DND-41 (cell line): Measurements from ENCODE around the gene PPP1R13B.

Experiments used
- EZH2 ChIP-seq: IDR thresholded peaks from 3 replicates; pipeline ENCODE4 v1.6.1; 2012; ENCODE audit warnings: borderline replicate concordance, low read depth, mild to moderate bottlenecking, moderate library complexity, low read length, inconsistent platforms; ENCODE audit not compliant: severe bottlenecking
- TF ChIP-seq, protein P1 (sequence below): IDR thresholded peaks from 2 replicates; pipeline ENCODE4 v1.5.1; 2012; ENCODE audit warnings: borderline replicate concordance, low read length, moderate library complexity, mild to moderate bottlenecking; ENCODE audit not compliant: poor library complexity, severe bottlenecking; ENCODE audit errors: extremely low read depth

DNA sequence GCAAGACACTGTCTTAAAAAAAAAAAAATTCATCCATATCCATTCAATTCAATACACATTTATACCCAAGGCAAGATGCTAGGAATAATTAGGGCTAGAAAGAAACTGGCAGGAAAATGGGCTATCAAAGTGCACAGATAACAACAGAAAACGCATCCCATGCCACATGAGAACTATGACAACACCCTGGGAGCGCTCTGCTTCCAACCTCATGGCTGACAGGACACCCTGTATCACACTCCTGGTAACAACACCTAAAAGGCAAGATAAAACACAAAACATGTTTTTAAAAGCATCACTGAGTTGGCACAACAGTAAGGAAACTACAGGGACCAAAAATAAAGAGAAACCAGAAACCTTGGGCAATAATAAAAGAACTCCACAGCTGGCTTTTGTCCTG is 76.9 kb downstream of the PPP1R13B start:
- TF ChIP-seq, protein P1, sequence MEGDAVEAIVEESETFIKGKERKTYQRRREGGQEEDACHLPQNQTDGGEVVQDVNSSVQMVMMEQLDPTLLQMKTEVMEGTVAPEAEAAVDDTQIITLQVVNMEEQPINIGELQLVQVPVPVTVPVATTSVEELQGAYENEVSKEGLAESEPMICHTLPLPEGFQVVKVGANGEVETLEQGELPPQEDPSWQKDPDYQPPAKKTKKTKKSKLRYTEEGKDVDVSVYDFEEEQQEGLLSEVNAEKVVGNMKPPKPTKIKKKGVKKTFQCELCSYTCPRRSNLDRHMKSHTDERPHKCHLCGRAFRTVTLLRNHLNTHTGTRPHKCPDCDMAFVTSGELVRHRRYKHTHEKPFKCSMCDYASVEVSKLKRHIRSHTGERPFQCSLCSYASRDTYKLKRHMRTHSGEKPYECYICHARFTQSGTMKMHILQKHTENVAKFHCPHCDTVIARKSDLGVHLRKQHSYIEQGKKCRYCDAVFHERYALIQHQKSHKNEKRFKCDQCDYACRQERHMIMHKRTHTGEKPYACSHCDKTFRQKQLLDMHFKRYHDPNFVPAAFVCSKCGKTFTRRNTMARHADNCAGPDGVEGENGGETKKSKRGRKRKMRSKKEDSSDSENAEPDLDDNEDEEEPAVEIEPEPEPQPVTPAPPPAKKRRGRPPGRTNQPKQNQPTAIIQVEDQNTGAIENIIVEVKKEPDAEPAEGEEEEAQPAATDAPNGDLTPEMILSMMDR = no peak
- TF ChIP-seq EZH2 = no peak
